HG03571 (cell line): ENCODE results near the gene ASCC3.
A peak's percentile ranks its signal among the peaks of the same experiment; 100 is the strongest.
"Not testable (repeated sequence)": the region's sequence is repeated elsewhere in the genome, so short reads cannot be mapped to it uniquely, and the experiment has no call there.

Source experiments
- ATAC-seq: cut with Tn5 transposase; IDR thresholded peaks from one replicate; pipeline ENCODE4 v1.9.1; 2021; ENCODE audit not compliant: unreplicated experiment

ASCC3 gene

GRCh38 chr6:100803264-100804045 is 77.7 kb downstream of the ASCC3 start:
- ATAC-seq = no peak

GRCh38 chr6:100801036-100801435 is 80.1 kb downstream of the ASCC3 start:
- ATAC-seq = no peak

- ATAC-seq = peak; percentile 82
Observed at GRCh38 chr6:100796049-100796823, 84.9 kb downstream of the ASCC3 start.

DNA sequence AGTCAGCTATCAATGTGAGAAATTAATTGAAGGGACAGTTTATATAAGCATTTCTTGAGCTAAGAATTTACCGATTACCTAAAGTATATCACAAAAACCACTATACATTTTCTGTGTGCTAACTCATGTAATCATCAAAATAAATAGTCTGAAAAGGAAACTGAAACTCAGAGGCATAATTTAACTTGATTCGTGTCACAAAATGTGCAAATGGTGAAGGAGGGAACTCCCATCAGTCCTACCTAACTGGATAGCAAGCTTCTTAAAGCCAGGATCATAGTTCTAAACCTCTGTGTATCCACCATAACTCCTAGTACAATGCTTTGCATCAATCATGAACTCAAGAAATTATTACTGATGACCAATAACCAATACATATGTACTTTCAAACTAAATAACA is 91.0 kb downstream of the ASCC3 start:
- ATAC-seq = no peak

DNA sequence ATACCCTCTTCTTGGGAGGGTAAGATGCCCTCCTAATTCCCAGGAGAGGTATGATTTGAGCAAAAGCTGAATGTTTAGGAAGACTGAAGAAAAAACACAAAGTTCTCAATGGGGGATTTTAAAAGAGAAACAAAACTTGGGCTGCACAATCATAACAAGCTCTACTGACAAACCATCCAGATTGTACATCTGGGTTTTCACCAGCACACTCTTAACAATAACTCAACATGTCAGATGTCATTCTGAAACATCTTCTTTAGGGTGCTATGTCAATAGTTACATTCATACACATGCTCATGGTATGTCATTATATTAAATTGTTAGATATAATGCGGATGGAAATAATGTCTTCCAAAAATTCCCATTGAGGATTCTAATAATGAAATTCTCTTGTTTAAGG is 95.1 kb downstream of the ASCC3 start:
- no peak for ATAC-seq

GRCh38 chr6:100780648-100781047 is 100.5 kb downstream of the ASCC3 start:
- no peak for ATAC-seq

- no peak for ATAC-seq
Observed at GRCh38 chr6:100775667-100776066, 105.5 kb downstream of the ASCC3 start.

- ATAC-seq = no peak
Observed at GRCh38 chr6:100774681-100775080, 106.4 kb downstream of the ASCC3 start.

DNA sequence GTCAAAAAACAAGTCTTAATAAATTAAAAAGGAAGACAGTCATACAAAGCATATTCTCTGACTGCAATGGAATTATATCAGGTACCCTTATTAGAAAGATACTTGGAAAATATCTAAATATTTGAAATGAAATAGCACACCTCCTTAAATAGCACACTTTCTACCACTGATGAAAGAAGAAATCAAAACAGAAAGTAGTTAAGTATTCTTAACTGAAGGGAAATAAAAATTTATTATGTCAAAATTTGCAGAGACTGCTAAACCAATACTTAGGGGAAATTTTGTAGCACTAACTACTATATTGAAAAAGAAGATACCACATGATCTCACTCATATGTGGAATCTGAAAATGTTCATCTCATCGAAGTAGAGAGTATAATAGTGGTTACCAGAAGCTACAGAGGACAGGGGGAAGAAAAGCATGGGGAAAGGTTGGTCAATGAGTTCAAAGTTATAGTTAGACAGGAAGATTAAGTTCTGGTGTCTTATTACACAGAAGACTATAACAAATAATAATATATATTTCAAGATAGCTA is 112.2 kb downstream of the ASCC3 start:
- no peak for ATAC-seq

GRCh38 chr6:100763617-100764241 is 117.4 kb downstream of the ASCC3 start:
- ATAC-seq = no peak

DNA sequence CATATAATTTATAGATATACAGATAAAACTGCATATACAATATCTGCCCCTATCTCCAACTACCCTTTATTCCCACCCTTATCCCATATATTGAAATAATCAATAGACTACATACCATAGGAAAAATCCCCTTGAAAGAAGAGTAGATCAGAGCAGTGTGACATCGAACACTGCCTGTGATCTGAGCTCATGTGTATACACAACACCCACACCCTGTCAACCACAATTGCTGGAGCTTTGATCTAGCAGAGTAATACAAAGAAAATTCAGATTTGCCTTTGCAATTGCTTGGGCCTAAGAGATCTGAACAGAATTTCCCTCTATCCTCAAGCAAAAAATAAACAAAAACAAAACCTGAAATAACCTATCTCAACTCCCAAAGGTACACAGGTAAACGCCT is 119.3 kb downstream of the ASCC3 start:
- no peak for ATAC-seq

- not testable (repeated sequence) for ATAC-seq
Observed at GRCh38 chr6:100758386-100758785, 122.7 kb downstream of the ASCC3 start.

GRCh38 chr6:100753421-100753820 is 127.7 kb downstream of the ASCC3 start:
- ATAC-seq = no peak

- ATAC-seq = no peak
Observed at GRCh38 chr6:100751590-100751989, 129.5 kb downstream of the ASCC3 start.

- ATAC-seq = no peak
Observed at GRCh38 chr6:100745419-100746041, 135.6 kb downstream of the ASCC3 start.

GRCh38 chr6:100740439-100740838 is 140.7 kb downstream of the ASCC3 start:
- ATAC-seq = no peak

DNA sequence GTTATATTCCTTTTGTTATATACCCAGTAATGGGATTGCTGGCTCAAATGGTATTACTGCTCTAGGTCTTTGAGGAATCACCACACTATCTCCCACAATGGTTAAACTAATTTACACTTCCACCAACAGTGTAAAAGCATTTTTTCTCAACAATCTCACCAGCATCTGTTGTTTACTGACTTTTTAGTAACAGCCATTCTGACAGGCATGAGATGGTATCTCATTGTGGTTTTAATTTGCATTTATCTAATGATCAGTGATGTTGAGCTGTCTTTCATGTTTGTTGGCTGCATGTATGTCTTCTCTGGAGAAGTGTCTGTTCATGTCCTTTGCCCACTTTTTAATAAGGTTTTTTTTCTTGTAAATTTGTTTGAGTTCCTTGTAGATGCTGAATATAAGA is 143.4 kb downstream of the ASCC3 start:
- ATAC-seq = not testable (repeated sequence)

DNA sequence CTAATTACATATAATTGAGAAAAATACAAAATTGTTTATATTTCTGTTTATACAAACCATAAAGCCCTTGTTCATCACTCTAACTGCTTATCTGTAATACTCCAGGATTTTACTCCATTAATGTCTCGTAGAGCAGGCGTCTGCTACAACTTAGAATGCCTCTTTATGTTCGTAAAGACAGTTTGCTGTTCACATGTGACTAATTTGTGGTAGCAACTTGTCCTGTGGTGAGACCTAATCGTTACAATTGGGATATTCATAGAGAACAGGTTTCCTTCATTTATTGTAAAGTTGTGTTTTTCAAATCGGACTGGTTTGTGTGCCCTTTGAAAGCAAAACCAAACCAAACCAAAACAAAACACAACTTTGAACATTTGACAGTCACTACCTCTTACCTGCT is 149.7 kb downstream of the ASCC3 start:
- ATAC-seq = no peak

DNA sequence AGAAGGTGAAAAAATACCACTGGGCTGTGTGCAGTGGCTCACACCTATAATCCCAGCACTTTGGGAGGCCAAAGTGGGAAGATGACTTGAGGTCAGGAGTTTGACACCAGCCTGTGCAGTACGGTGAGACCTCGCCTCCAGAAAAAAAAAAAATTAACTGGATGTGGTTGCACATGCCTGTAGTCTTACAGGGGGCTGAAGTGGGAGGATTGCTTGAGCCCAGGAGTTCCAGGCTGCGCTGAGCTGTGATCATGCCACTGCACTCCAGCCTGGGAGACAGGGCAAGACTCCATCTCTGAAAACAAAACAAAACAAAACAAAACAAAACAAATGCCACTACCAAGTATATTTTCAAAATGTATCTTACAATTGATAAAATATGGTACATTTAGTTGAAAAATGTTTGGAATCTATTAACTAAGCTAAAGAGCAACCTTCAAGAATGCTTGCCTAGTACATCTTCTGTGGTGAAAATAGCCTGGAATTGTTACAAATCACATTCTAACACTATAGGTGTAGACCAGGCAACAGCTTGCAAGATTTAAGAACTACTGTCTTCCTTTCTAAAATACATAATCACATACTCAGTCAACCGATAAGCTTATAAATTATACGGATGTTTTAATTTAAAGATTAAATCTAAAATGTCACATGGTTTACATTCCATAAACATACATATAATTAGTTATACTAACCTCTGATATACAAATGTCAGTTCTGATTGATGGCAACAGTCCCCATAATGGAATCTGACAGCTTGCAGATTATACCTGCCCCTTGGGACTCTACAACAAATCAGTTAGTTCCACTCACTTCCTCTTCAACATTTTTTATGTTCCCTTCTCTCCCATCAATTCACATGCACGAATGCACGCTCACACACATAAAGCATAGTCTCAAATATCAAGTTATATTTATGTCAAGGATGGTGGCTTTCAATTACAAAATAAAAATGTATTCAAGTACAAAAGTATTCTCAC is 150.8 kb downstream of the ASCC3 start:
- ATAC-seq = no peak

DNA sequence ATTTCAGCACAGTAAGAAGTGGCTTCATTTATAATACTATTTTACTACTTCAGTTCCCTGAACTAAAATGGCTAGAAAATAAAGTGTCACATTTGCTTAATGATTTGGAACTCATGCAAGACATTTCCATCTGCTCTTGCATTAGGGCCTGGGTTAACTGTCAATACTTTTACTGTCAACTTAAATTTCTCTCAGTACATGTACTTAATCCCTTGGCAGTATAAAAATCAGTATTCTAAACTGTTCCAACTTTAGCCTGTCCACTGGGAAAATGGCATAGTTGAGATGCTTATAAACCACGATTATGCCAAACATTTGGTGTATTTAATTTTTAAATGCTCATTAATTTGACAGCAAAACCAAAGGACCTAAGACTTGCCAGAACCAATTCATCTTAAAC is 154.5 kb downstream of the ASCC3 start:
- no peak for ATAC-seq
